NCI-H2171 treated with DMSO at 0.1 percent for 48 hours (cell line): Measurements from ENCODE around the gene DAZAP1.

Experiments used
- DNase-seq: peaks from one replicate; lab custom pipeline; 2025; lab: John Stamatoyannopoulos, UW

Gene DAZAP1

DNA sequence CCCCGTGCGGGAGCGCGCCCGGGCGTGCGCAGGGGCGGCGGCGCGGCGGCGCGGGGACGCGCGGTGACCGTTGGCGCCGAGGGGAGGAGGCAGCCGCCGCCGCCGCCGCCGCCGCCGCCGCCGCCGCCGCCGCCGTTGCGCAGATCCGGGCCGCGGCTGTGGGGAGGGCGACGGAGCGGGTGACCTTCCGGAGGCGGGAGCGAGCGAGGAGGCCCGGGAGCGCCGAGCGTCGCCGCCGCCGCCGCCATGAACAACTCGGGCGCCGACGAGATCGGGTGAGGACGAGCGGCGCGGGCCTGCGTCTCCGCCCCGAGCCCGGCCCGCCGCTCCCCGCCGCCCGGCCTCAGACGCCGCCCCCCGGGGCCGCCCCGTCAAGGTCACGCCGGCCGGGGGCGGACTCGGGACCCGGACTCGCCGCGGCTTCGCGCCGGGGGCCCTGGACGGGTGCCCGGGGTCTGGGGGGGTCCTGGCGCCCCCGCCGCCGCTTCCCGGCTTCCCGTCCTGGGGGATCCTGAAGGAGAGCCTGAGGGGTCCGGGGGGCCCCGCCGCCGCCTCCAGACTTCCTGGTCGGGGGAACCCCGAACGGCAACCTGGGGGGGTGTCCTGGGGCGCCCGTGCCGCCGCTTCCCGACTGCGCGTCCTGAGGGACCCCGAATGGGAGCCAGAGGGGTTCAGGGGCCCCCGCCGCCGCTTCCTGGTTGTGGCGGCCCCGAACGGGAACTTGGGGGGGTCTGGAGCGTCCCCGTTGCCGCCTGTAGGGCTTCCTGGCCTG, at the start of gene DAZAP1:
DAZAP1 (plus strand) TSS at position 59 of the 772 bp plus-strand sequence; CDS start at position 247, 188 bp downstream.
- peak; percentile 52 for DNase-seq

DNA sequence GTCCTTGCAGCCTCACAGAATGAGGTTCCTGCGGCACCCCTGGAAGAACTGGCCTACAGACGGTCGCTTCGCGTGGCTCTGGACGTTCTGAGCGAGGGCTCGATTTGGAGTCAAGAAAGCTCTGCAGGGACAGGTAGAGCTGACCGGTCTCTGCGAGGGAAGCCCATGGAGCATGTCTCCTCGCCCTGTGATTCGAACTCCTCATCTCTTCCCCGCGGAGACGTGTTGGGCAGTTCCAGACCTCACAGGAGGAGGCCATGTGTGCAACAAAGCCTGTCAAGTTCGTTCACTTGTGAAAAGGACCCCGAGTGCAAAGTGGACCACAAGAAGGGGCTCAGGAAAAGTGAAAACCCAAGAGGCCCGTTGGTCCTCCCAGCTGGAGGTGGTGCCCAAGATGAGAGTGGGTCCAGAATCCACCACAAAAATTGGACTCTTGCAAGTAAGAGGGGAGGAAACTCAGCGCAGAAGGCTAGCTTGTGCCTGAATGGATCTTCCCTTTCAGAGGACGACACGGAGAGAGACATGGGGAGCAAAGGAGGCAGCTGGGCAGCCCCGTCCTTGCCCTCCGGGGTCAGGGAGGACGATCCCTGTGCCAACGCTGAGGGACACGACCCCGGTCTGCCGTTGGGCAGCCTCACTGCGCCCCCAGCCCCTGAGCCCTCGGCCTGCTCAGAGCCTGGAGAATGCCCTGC, 47.1 kb upstream of the DAZAP1 start:
- no peak for DNase-seq

GRCh38 chr19:1360818-1361461, 46.4 kb upstream of the DAZAP1 start:
- DNase-seq: no peak

DNA sequence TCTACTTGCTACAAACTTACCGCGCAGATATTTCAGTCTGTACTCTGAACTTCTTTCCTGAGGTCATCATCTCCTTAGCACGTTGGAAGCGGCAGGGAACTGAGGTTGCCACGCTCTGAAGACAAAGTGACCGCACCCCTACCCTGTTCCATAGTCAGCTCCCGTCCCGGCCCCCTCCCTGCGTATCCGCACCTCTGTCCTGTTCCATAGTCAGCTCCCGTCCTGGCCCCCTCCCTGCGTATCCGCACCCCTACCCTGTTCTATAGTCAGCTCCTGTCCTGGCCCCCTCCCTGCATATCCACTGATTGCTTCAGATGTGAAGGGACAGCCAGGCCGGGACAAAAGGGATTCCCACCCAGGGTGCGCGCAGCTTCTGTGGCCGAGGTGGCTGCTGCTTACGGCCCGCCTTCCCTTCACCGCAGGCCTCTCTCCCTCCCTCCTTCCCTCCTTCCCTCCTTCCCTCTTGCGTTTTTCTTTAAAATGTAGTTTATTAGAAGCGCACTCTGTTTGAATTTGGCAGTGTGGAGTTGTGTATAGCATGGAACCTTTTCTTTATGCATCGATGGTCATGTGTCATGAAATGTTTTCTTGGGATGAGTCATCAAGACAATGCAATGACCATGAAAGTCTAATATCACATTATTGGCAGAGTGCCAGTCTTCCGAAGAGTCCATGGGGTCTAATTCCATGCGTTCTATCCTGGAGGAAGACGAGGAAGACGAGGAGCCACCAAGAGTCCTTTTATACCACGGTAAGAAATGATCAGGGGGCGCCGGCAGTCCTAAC, 45.6 kb upstream of the DAZAP1 start:
- no peak for DNase-seq

- no peak for DNase-seq
Measured at GRCh38 chr19:1362387-1363257, 44.8 kb upstream of the DAZAP1 start.

DNA sequence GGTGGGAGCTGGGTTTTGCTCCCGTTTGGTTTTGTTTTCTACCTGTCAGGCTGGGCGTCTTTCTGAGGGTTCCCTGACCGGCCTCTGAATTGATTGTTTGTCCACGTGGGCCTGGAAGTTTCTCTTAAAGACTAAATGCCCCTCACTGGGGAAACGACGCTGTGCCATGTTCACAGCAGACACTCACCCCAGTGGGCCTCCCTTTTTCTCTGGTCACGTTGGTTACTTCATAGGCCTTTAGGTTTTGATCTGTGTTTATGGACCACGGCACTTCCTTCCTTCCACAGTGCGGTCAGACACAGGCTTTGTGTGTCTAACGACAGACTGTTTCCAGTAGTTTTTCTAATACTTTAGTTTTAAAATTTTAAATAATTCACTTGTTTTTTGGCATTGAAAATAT, 43.8 kb upstream of the DAZAP1 start:
- DNase-seq: no peak

DNA sequence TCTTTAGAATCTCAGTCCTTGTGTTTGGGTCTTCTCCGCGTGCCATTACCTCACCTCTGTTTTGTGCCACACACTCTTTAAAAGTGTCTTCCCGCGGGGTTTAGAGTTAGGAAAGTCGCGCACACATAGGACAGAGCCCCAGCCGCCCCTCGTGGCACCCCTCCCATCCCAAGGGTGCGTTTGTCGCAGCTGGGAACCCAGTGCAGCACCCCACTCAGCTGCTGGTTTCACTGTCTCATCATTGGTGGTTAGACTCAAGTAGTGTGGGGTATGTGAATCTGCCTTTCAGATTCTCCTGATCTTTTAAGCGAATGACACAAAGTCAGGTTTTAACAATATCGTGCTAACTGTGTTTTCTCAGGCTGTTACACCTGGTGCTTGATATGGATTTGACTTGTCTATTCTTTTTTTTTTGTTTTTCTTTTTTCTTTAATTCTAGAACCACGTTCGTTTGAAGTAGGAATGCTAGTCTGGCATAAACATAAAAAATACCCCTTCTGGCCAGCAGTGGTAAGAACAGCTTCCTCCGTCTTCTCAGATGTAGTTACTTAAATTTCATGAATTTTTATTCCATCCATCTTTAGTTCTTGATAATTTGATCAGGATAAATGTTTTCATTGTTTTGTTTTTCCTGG, 43.2 kb upstream of the DAZAP1 start:
- no peak for DNase-seq

GRCh38 chr19:1365319-1366269, 41.8 kb upstream of the DAZAP1 start:
- no peak for DNase-seq

GRCh38 chr19:1366296-1366695, 41.1 kb upstream of the DAZAP1 start:
- no peak for DNase-seq

DNA sequence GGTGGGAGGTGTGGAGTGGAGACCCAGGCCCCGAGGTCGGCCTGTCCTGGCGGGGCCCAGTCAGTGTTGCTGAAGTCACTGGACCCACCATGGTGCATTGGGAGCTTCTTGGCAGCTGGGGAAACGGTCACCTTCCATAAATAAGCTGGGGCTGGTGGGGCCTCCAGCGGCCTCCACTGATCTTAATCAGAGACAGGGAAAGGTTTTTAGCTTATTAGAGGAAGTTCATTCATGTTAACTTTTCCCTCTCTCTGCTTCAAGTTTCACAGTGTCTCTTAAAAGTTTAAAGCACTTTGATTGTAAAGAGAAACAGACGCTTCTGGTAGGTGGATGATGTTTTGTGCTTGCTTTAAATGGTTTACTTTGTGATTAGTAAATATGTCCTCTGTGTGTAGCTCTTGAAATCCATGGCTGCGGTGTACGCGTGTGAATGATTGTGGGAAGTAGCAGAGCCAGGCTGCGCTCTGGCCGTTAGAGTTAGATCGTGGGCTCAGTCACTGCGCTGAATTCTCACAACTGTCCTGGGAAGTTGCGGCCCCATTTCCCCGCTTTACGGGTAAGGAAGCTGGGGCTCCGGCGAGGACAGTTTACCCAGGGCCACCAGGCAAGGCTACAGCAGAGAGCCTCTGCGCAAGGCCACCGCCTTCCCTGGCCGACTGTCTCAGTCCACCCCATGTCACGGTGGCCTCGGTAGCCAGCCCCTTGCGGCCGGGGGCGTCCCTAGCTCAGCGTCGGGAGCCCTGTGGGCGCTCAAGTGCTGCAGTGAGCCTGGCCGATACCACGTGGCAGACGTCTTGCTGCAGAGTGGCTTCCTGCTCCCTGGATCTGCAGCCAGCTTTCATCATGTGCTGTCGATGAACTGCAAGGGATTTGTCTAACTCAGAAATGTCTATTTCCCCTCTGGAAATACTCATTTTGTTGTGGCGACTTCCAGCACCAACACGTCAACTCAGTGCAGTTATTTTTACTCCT, 40.2 kb upstream of the DAZAP1 start:
- no peak for DNase-seq

DNA sequence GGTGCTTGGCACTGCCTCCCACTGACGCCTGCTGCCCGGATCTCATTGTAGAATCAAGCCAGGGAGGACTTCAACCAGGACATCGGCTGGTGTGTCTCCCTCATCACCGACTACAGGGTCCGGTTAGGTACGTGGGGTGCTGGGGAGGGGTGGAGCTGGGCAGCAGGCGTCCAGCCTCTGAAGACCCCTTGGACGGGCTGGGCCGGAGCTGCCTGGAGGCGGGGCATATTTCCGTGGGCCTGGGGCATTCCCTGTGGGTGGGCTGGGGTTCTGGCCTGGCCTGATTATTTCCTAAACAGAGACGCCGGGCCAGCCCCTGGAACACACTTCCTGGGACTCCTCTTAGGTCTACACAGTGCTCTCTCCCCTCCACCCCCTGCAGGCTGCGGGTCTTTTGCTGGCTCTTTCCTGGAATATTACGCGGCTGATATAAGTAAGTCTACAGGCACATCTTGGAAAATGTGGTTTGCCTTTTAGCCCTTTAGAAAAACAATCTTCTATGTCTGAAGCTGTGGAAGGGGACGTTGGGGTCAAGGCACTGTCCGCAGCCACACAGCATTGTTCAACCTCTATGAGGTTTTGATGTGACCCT, 38.1 kb upstream of the DAZAP1 start:
- DNase-seq: no peak

GRCh38 chr19:1370579-1371361, 36.6 kb upstream of the DAZAP1 start:
- no peak for DNase-seq

GRCh38 chr19:1373042-1373533, 34.3 kb upstream of the DAZAP1 start:
- DNase-seq: no peak

DNA sequence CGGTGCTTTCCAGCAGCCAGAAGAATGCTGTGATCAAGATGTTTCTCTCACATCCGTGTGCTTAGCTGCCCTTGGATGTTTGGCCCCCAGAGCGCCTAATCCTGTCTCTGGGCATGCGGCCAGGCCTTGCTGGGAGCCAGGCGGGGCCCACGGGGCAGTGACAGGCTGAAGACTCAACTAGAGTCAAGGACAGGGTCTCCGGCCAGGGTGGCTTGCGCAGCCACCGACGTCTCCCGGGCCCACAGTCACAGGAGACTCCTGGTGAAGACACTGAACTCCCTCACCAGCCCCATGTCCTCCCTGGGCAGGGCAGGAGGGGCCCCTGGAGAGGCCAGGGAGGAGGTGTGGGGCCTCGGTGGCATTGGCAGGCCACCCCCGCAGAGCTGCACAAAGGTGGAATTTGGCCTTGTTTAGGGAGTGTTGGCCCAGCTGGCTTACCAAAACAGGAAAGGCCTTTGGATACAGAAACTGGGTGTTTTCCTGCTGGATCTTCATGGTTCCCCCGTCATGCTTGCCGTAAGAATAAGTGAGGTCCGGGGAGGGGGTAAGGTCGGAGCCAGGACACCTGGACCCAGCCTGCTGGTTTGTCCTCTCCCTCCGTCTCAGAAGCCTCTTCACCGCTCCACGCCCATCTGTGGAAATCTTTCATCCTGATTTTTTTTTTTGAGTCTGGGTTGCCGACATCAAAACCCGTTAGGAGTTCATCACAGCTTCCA, 33.7 kb upstream of the DAZAP1 start:
- DNase-seq: no peak

DNA sequence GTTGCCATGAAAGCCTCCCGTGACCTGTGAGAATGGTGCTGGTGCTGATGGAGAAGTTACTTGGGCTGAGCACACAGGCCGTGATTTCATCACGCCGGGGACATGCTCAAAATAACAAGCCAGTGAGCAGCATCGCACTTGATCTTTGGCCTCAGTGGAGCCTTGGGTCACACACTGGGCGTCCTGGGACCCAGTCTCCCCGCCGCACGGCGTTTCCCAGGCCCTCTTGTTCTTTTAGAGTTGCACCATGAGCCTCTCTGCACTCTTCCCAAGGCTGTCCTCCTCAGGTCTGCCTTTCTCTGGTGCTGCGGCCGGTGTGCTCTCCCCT, 33.2 kb upstream of the DAZAP1 start:
- no peak for DNase-seq

DNA sequence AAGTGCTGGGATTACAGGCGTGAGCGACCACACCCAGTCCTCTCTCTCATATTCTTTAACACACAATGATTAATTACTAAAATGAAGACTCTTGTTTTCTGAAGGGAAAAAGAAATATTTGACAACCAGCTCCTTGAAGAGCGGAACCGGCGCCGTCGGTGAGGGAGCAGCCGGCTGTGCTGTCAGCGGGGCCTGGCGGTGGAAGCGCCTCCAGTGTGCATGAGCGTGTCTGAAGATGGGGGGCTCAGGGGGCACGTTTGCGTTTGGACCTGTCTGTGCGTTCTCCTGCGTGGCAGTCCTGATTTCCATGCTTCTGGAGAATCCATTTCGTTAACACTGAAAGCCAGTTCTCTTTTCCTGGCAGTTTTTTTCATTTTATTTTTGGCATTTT, 31.0 kb upstream of the DAZAP1 start:
- DNase-seq: no peak
